IPS DF 6.9 (cell line): ENCODE measurements around the gene FDXR.

Source experiments
- DNase-seq: peaks from one replicate; pipeline ENCODE4 v3.0.0-alpha.2; 2013; ENCODE audit warnings: low read depth, low spot score
- H3K27ac ChIP-seq: one replicate; pipeline ENCODE4 v1.5.1; 2013; ENCODE audit warnings: low read length, control low read depth
- H3K27me3 ChIP-seq: 2 replicates; pipeline ENCODE4 v1.6.1; 2013; ENCODE audit warnings: mild to moderate bottlenecking, low read length; ENCODE audit not compliant: control insufficient read depth, insufficient read depth
- H3K36me3 ChIP-seq: 2 replicates; pipeline ENCODE4 v1.6.1; 2013; ENCODE audit warnings: low read length; ENCODE audit not compliant: control insufficient read depth, insufficient read depth
- H3K4me1 ChIP-seq: 2 replicates; pipeline ENCODE4 v1.6.1; 2013; ENCODE audit warnings: low read length; ENCODE audit not compliant: control insufficient read depth, insufficient read depth
- H3K4me3 ChIP-seq: 2 replicates; pipeline ENCODE4 v1.5.1; 2013; ENCODE audit warnings: mild to moderate bottlenecking, low read length
- H3K9me3 ChIP-seq: 2 replicates; pipeline ENCODE4 v1.6.1; 2013; ENCODE audit warnings: low read length, inconsistent platforms; ENCODE audit not compliant: control insufficient read depth, insufficient read depth
- WGBS: extraction: QIAGEN DNeasy Blood & Tissue Kit; methylation state at CpG from one replicate; pipeline ENCODE4 v1.1.7; 2013; ENCODE audit warnings: mixed read lengths, missing lambda C conversion rate; ENCODE audit not compliant: insufficient read length, insufficient coverage; 5-methylcytosine and 5-hydroxymethylcytosine counted together

The FDXR gene

GRCh38 chr17:74879308-74879707 is 6.5 kb upstream of the FDXR start:
- H3K27me3 ChIP-seq, result no peaks in the 10 kb centered on the region
- H3K4me1 ChIP-seq, result peaks cover 4% of the 10 kb centered on the region; the same call in 1 of the 2 replicates
- H3K27ac ChIP-seq, result no peak overlapping the region
- no peaks in the 10 kb centered on the region for H3K36me3 ChIP-seq
- H3K9me3 ChIP-seq, result no peaks in the 10 kb centered on the region
- WGBS, result no CpG with 5 or more reads among the region's 16 CpGs
- DNase-seq, result no peak
- H3K4me3 ChIP-seq, result no peak overlapping the region

- H3K36me3 ChIP-seq, result no peaks in the 10 kb centered on the region
- no peak overlapping the region for H3K4me3 ChIP-seq
- H3K4me1 ChIP-seq, result peaks cover 4% of the 10 kb centered on the region; the same call in 1 of the 2 replicates
- no peaks in the 10 kb centered on the region for H3K9me3 ChIP-seq
- WGBS, result no CpG with 5 or more reads among the region's 2 CpGs
- H3K27ac ChIP-seq, result no peak overlapping the region
- no peak for DNase-seq
- no peaks in the 10 kb centered on the region for H3K27me3 ChIP-seq
Measured at GRCh38 chr17:74878658-74879057, 5.9 kb upstream of the FDXR start.

GRCh38 chr17:74877592-74878548 is 5.1 kb upstream of the FDXR start:
- Histone ChIP-seq H3K27ac (no peak overlapping the region), H3K9me3 (no peaks in the 10 kb centered on the region), H3K36me3 (no peaks in the 10 kb centered on the region), H3K27me3 (no peaks in the 10 kb centered on the region), H3K4me3 (no peak overlapping the region), H3K4me1 (peaks cover under 1% of the 10 kb centered on the region; the same call in 1 of the 2 replicates)
- no peak for DNase-seq
- no CpG with 5 or more reads among the region's 19 CpGs for WGBS

- H3K36me3 ChIP-seq, result no peaks in the 10 kb centered on the region
- no peak overlapping the region for H3K27ac ChIP-seq
- H3K4me3 ChIP-seq, result no peak overlapping the region
- no CpG with 5 or more reads among the region's 6 CpGs for WGBS
- DNase-seq, result no peak
- no peaks in the 10 kb centered on the region for H3K9me3 ChIP-seq
- H3K4me1 ChIP-seq, result peaks cover 3% of the 10 kb centered on the region; the same call in 1 of the 2 replicates
- H3K27me3 ChIP-seq, result no peaks in the 10 kb centered on the region
Measured at GRCh38 chr17:74875977-74876593, 3.3 kb upstream of the FDXR start.

- no peak for DNase-seq
- H3K4me1 ChIP-seq, result peaks cover 3% of the 10 kb centered on the region; the same call in 1 of the 2 replicates
- H3K27ac ChIP-seq, result no peak overlapping the region
Measured at GRCh38 chr17:74875155-74875976, 2.6 kb upstream of the FDXR start.

GRCh38 chr17:74874615-74875037 is 1.8 kb upstream of the FDXR start:
- H3K4me3 ChIP-seq, result no peak overlapping the region
- no peaks in the 10 kb centered on the region for H3K36me3 ChIP-seq
- peaks cover 3% of the 10 kb centered on the region; the same call in 1 of the 2 replicates for H3K4me1 ChIP-seq
- no peak overlapping the region for H3K27ac ChIP-seq
- DNase-seq, result no peak
- no peaks in the 10 kb centered on the region for H3K27me3 ChIP-seq
- no peaks in the 10 kb centered on the region for H3K9me3 ChIP-seq
- no CpG with 5 or more reads among the region's 5 CpGs for WGBS

More at GRCh38 chr17:74875155-74875976, 2.6 kb upstream of the FDXR start:
- no peaks in the 10 kb centered on the region for H3K9me3 ChIP-seq
- no peak overlapping the region for H3K4me3 ChIP-seq
- H3K27me3 ChIP-seq, result no peaks in the 10 kb centered on the region
- H3K36me3 ChIP-seq, result no peaks in the 10 kb centered on the region
- WGBS, result no CpG with 5 or more reads among the region's 5 CpGs

- no peak for DNase-seq
- Histone ChIP-seq H3K4me1 (peaks cover 3% of the 10 kb centered on the region; the same call in 1 of the 2 replicates), H3K27me3 (no peaks in the 10 kb centered on the region), H3K36me3 (no peaks in the 10 kb centered on the region), H3K9me3 (no peaks in the 10 kb centered on the region), H3K27ac (no peak overlapping the region), H3K4me3 (peak overlapping the region; percentile 87; the same call in 1 of the 2 replicates)
- no CpG with 5 or more reads among the region's 6 CpGs for WGBS
Measured at GRCh38 chr17:74873874-74874614, 1.2 kb upstream of the FDXR start.

- Histone ChIP-seq H3K27me3 (no peaks in the 10 kb centered on the region), H3K27ac (no peak overlapping the region), H3K36me3 (no peaks in the 10 kb centered on the region), H3K4me3 (peak overlapping the region; percentile 88; the same call in 1 of the 2 replicates), H3K4me1 (peaks cover 3% of the 10 kb centered on the region; the same call in 1 of the 2 replicates), H3K9me3 (no peaks in the 10 kb centered on the region)
- WGBS, result no CpG with 5 or more reads among the region's 55 CpGs
- DNase-seq, result peak; percentile 99
Measured at GRCh38 chr17:74873037-74873873, 461 bp upstream of the FDXR start.
